Esophagus squamous epithelium (tissue), 5 donors: Measurements from ENCODE around the gene SCAND1. TPM values are rescaled to one million over a fixed set of nuclear protein-coding genes. Genes with fewer than 3 reads are reported as not detected.
A peak's percentile ranks its signal among the peaks of the same experiment; 100 is the strongest.
"Not testable (repeated sequence)": the region's sequence is repeated elsewhere in the genome, so short reads cannot be mapped to it uniquely, and the experiment has no call there.

Experiments
- DNase-seq: peaks from one replicate; lab custom pipeline; 2025; lab: John Stamatoyannopoulos, UW
- H3K27ac ChIP-seq, 4 donors: fragments of 200-600 bp; sonication (generic); one replicate each; pipeline ENCODE4 v1.5.1; 2016 to 2019; ENCODE audit warnings: mild to moderate bottlenecking in 1 of 4
- H3K27me3 ChIP-seq, 4 donors: fragments of 200-600 bp; sonication (generic); 1 replicate in 3 of 4; 2 replicates in 1 of 4; pipeline versions ENCODE4 v1.5.1 to v1.6.0; 2017 to 2021; ENCODE audit warnings: antibody characterized with exemption in 1 of 4
- H3K36me3 ChIP-seq, 3 donors: fragments of 200-600 bp; sonication (generic); one replicate each; pipeline ENCODE4 v1.5.1; 2016 to 2019
- H3K4me1 ChIP-seq, 3 donors: fragments of 200-600 bp; sonication (generic); one replicate each; pipeline ENCODE4 v1.5.1; 2017 to 2019
- H3K4me3 ChIP-seq, 4 donors: fragments of 200-600 bp; sonication (generic); 1 replicate in 3 of 4; 2 replicates in 1 of 4; pipeline ENCODE4 v1.5.1; 2016 to 2019; ENCODE audit warnings: mild to moderate bottlenecking in 2 of 4, moderate library complexity in 1 of 4
- H3K9me3 ChIP-seq, 3 donors: fragments of 200-600 bp; sonication (generic); one replicate each; pipeline ENCODE4 v1.5.1; 2016 to 2019
- CTCF ChIP-seq, 6 experiments: fragments of 450-650 bp in 4 of 6; fragments of 200-600 bp in 2 of 6; sonication (generic) in 2 of 6; IDR thresholded peaks; one replicate each; pipeline ENCODE4 v1.5.1; 2016 to 2019; ENCODE audit warnings: antibody characterized with exemption in 6 of 6, mild to moderate bottlenecking in 4 of 6, moderate library complexity in 4 of 6
- POLR2A ChIP-seq, 4 donors: fragments of 450-650 bp; IDR thresholded peaks; one replicate each; pipeline ENCODE4 v1.6.1; 2017; ENCODE audit warnings: antibody characterized with exemption in 4 of 4, mild to moderate bottlenecking in 4 of 4, moderate library complexity in 3 of 4
- WGBS, 2 donors: methylation state at CpG; one replicate each; pipeline ENCODE4 v1.1.5; 2018; 5-methylcytosine and 5-hydroxymethylcytosine counted together
- intact Hi-C: fragments of 100-400 bp; cut with DNase I; formaldehyde crosslinking; loops from one replicate; pipeline ENCODE4 v1.15.0; 2022
- total RNA-seq, 4 donors: library from RNA; depleted of rRNA; stranded (reverse); fragments of >200 nt; gene quantifications; one replicate each; pipeline ENCODE4 v1.1.0, GENCODE V29; 2016
- donor health status: DM: yes; HTN: yes; CAD: no.

SCAND1 gene
- total RNA-seq, 4 donors from 2014 or later, result 50.2 to 98.6 (median 74.1) TPM

GRCh38 chr20:35972462-35972861, 18.2 kb upstream of the SCAND1 start:
- Histone ChIP-seq H3K4me3 (no peak overlapping the region), H3K27ac (peak overlapping the region in 1 of 4 donors; percentile 13), H3K9me3 (peaks cover 0 to 4% (median 0%) of the 10 kb centered on the region in 3 donors), H3K4me1 (peaks cover 0 to 23% (median 0%) of the 10 kb centered on the region in 3 donors), H3K27me3 (no peaks in the 10 kb centered on the region), H3K36me3 (no peaks in the 10 kb centered on the region)
- no peak for DNase-seq
- 47 to 60% methylated on average over 4 of the region's 4 CpGs for WGBS, 2 donors
- TF ChIP-seq POLR2A (IDR thresholded peaks at IDR 0.05), result no peak
- no peak for TF ChIP-seq CTCF (IDR thresholded peaks at IDR 0.05)
- intact Hi-C loops, result no loop called here

GRCh38 chr20:35971981-35972380, 17.7 kb upstream of the SCAND1 start:
- Histone ChIP-seq H3K9me3 (peaks cover 0 to 4% (median 0%) of the 10 kb centered on the region in 3 donors), H3K36me3 (no peaks in the 10 kb centered on the region), H3K27ac (peak overlapping the region in 1 of 4 donors; percentile 13), H3K27me3 (no peaks in the 10 kb centered on the region), H3K4me1 (peaks cover 0 to 23% (median 0%) of the 10 kb centered on the region in 3 donors), H3K4me3 (no peak overlapping the region)
- intact Hi-C loops, result no loop called here
- 93 to 94% methylated on average over 2 of the region's 2 CpGs for WGBS, 2 donors
- DNase-seq, result no peak
- no peak for TF ChIP-seq CTCF (IDR thresholded peaks at IDR 0.05)
- no peak for TF ChIP-seq POLR2A (IDR thresholded peaks at IDR 0.05)

- H3K4me3 ChIP-seq, result no peak overlapping the region
- no peaks in the 10 kb centered on the region for H3K27me3 ChIP-seq
- H3K27ac ChIP-seq, result no peak overlapping the region
- no peak for TF ChIP-seq CTCF (IDR thresholded peaks at IDR 0.05)
- TF ChIP-seq POLR2A (IDR thresholded peaks at IDR 0.05), result no peak
- peaks cover 0 to 23% (median 0%) of the 10 kb centered on the region in 3 donors for H3K4me1 ChIP-seq
- H3K36me3 ChIP-seq, result no peaks in the 10 kb centered on the region
- intact Hi-C loops, result no loop called here
- no peak for DNase-seq
- peaks cover 0 to 4% (median 0%) of the 10 kb centered on the region in 3 donors for H3K9me3 ChIP-seq
- 25 to 44% methylated on average over 1 of the region's 1 CpG for whole genome bisulfite sequencing, 2 donors
Measured at GRCh38 chr20:35968930-35969329, 14.6 kb upstream of the SCAND1 start.

GRCh38 chr20:35967979-35968640, 13.8 kb upstream of the SCAND1 start, which contains the start of gene CNBD2:
Gene CNBD2, plus strand, starts transcription at chr20:35968590. Its CDS starts 173 bp downstream, at chr20:35968763.
- no peaks in the 10 kb centered on the region for H3K36me3 ChIP-seq
- peaks cover 0 to 4% (median 0%) of the 10 kb centered on the region in 3 donors for H3K9me3 ChIP-seq
- no peak for TF ChIP-seq POLR2A (IDR thresholded peaks at IDR 0.05)
- no peak for TF ChIP-seq CTCF (IDR thresholded peaks at IDR 0.05)
- intact Hi-C loops, result no loop called here
- WGBS, 2 donors, result 63 to 77% methylated on average over 1 to 3 of the region's 3 CpGs
- no peak for DNase-seq
- H3K27ac ChIP-seq, result peak within 1 kb of the TSS in 1 of 4 donors; percentile 19
- H3K4me3 ChIP-seq, result no peak within 1 kb of the TSS
- H3K4me1 ChIP-seq, result peaks cover 0 to 23% (median 0%) of the 10 kb centered on the region in 3 donors
- no peaks in the 10 kb centered on the region for H3K27me3 ChIP-seq

- Histone ChIP-seq H3K4me3 (no peak overlapping the region), H3K9me3 (no peaks in the 10 kb centered on the region), H3K27ac (no peak overlapping the region), H3K27me3 (no peaks in the 10 kb centered on the region), H3K36me3 (no peaks in the 10 kb centered on the region), H3K4me1 (peaks cover 0 to 10% (median 0%) of the 10 kb centered on the region in 3 donors)
- intact Hi-C loops, result no loop called here
- 74 to 84% methylated on average over 4 of the region's 4 CpGs for WGBS, 2 donors
- TF ChIP-seq CTCF (IDR thresholded peaks at IDR 0.05) (no peak), POLR2A (IDR thresholded peaks at IDR 0.05) (no peak)
- DNase-seq, result no peak
Measured at GRCh38 chr20:35963878-35964277, 9.6 kb upstream of the SCAND1 start.

- intact Hi-C loops, H3K9me3 ChIP-seq, DNase-seq, H3K4me3 ChIP-seq, H3K27ac ChIP-seq, H3K27me3 ChIP-seq, H3K36me3 ChIP-seq: not testable (repeated sequence)
- 73 to 82% methylated on average over 6 of the region's 6 CpGs for WGBS, 2 donors
- peaks cover 0 to 20% (median 0%) of the 10 kb centered on the region in 3 donors for H3K4me1 ChIP-seq
Measured at GRCh38 chr20:35959291-35959690, 5.0 kb upstream of the SCAND1 start.
